Small intestine (tissue), 7 donors: Measurements from ENCODE around the gene CDSN. TPM values are rescaled to one million over a fixed set of nuclear protein-coding genes. Genes with fewer than 3 reads are reported as not detected.
A peak's percentile ranks its signal among the peaks of the same experiment; 100 is the strongest.
"Not testable (repeated sequence)": the region's sequence is repeated elsewhere in the genome, so short reads cannot be mapped to it uniquely, and the experiment has no call there.

Experiments
- DNase-seq, 2 donors: peaks; one replicate each; pipeline versions ENCODE4 v3.0.0 to v3.0.0-alpha.2; 2013
- FAIRE-seq: peaks from 2 replicates; lab custom pipeline; 2012; peaks lifted over from hg19 to GRCh38; lab: Jason Lieb, UNC
- H3K27ac ChIP-seq, 3 donors: one replicate each; pipeline ENCODE4 v1.5.1; 2013; ENCODE audit warnings: low read length in 2 of 3, mild to moderate bottlenecking in 2 of 3, control low read depth in 1 of 3, inconsistent platforms in 1 of 3, low read depth in 1 of 3, moderate library complexity in 1 of 3
- H3K27me3 ChIP-seq, 3 donors: one replicate each; pipeline ENCODE4 v1.6.1; 2013; ENCODE audit warnings: low read length in 3 of 3, inconsistent platforms in 1 of 3; ENCODE audit not compliant: control insufficient read depth in 3 of 3, insufficient read depth in 3 of 3
- H3K36me3 ChIP-seq, 3 donors: one replicate each; pipeline ENCODE4 v1.6.1; 2013; ENCODE audit warnings: low read length in 3 of 3, inconsistent platforms in 1 of 3, low read depth in 1 of 3, mild to moderate bottlenecking in 1 of 3, moderate library complexity in 1 of 3; ENCODE audit not compliant: control insufficient read depth in 3 of 3, insufficient read depth in 2 of 3
- H3K4me1 ChIP-seq, 3 donors: one replicate each; pipeline ENCODE4 v1.6.1; 2013; ENCODE audit warnings: low read length in 2 of 3, inconsistent platforms in 1 of 3, low read depth in 1 of 3, mild to moderate bottlenecking in 1 of 3, moderate library complexity in 1 of 3; ENCODE audit not compliant: control insufficient read depth in 3 of 3, insufficient read depth in 2 of 3
- H3K4me3 ChIP-seq, 3 donors: one replicate each; pipeline ENCODE4 v1.5.1; 2013; ENCODE audit warnings: low read length in 3 of 3, control low read depth in 1 of 3, inconsistent platforms in 1 of 3, low read depth in 1 of 3, mild to moderate bottlenecking in 1 of 3, moderate library complexity in 1 of 3
- H3K9me3 ChIP-seq, 2 donors: one replicate each; pipeline ENCODE4 v1.6.1; 2013; ENCODE audit warnings: low read depth in 1 of 2, low read length in 1 of 2; ENCODE audit not compliant: control insufficient read depth in 2 of 2, insufficient read depth in 1 of 2
- WGBS, 3 donors: extraction: QIAGEN DNeasy Blood & Tissue Kit; methylation state at CpG; one replicate each; pipeline ENCODE4 v1.1.7; 2013; 5-methylcytosine and 5-hydroxymethylcytosine counted together
- polyA plus RNA-seq, 4 donors: library from polyadenylated mRNA; stranded (reverse) in 3 of 4; unstranded in 1 of 4; fragments of 200-250 nt in 3 of 4; fragments of 120-200 nt in 1 of 4; gene quantifications; one replicate each; pipeline versions ENCODE4 v1.2.1 to v1.2.3, GENCODE V29; 2013
- donor health status: healthy with polysubstance abuse.
- donor health status: control.
- donor health status: control.
- donor health status: Bipolar disorder and iron deficiency.
- donor health status: healthy.

Gene CDSN
- polyA plus RNA-seq, 4 donors: 0.07 TPM; not detected in 3

GRCh38 chr6:31076611-31077010 lies 43.6 kb downstream of the CDSN start:
- no peak overlapping the region for H3K27ac ChIP-seq
- no peaks in the 10 kb centered on the region for H3K9me3 ChIP-seq
- WGBS, 3 donors: 85 to 87% (median 86%) methylated on average over 4 of the region's 4 CpGs
- DNase-seq (no peak), FAIRE-seq (no peak)
- H3K4me3 ChIP-seq: no peak overlapping the region
- H3K36me3 ChIP-seq: no peaks in the 10 kb centered on the region
- H3K4me1 ChIP-seq: peaks cover 0 to 3% (median 2%) of the 10 kb centered on the region in 3 donors
- no peaks in the 10 kb centered on the region for H3K27me3 ChIP-seq

GRCh38 chr6:31075528-31075927 lies 44.7 kb downstream of the CDSN start:
- H3K4me3 ChIP-seq: no peak overlapping the region
- H3K27ac ChIP-seq: no peak overlapping the region
- no peak for FAIRE-seq
- no peaks in the 10 kb centered on the region for H3K27me3 ChIP-seq
- H3K9me3 ChIP-seq: no peaks in the 10 kb centered on the region
- peaks cover 0 to 3% (median 2%) of the 10 kb centered on the region in 3 donors for H3K4me1 ChIP-seq
- no peak for DNase-seq
- 85 to 91% (median 88%) methylated on average over 1 of the region's 1 CpG for WGBS, 3 donors
- H3K36me3 ChIP-seq: no peaks in the 10 kb centered on the region

- Histone ChIP-seq H3K9me3 (no peaks in the 10 kb centered on the region), H3K27me3 (no peaks in the 10 kb centered on the region), H3K4me1 (peaks cover 0 to under 1% (median 0%) of the 10 kb centered on the region in 3 donors), H3K27ac (no peak overlapping the region), H3K36me3 (no peaks in the 10 kb centered on the region), H3K4me3 (no peak overlapping the region)
- 84 to 90% (median 85%) methylated on average over 4 of the region's 4 CpGs for WGBS, 3 donors
- DNase-seq (no peak), FAIRE-seq (no peak)
These were observed 45.8 kb downstream of the CDSN start for GRCh38 chr6:31074401-31074800.

- Histone ChIP-seq H3K9me3 (no peaks in the 10 kb centered on the region), H3K4me1 (no peaks in the 10 kb centered on the region), H3K4me3 (no peak overlapping the region), H3K36me3 (no peaks in the 10 kb centered on the region), H3K27me3 (no peaks in the 10 kb centered on the region), H3K27ac (no peak overlapping the region)
- peak; percentile 47 to 55 for DNase-seq
- 30 to 49% (median 43%) methylated on average over 6 of the region's 6 CpGs for WGBS, 3 donors
- FAIRE-seq: no peak
These were observed 49.5 kb downstream of the CDSN start for GRCh38 chr6:31070711-31071197.

- H3K4me1 ChIP-seq: no peaks in the 10 kb centered on the region
- DNase-seq (peak; percentile 78 to 80), FAIRE-seq (no peak)
- H3K27ac ChIP-seq: no peak overlapping the region
- no peaks in the 10 kb centered on the region for H3K9me3 ChIP-seq
- no peak overlapping the region for H3K4me3 ChIP-seq
- no peaks in the 10 kb centered on the region for H3K36me3 ChIP-seq
- no peaks in the 10 kb centered on the region for H3K27me3 ChIP-seq
- 34 to 43% (median 39%) methylated on average over 13 of the region's 13 CpGs for WGBS, 3 donors
These were observed 51.4 kb downstream of the CDSN start for GRCh38 chr6:31068669-31069340.

GRCh38 chr6:31067891-31068668 lies 52.2 kb downstream of the CDSN start:
- not testable (repeated sequence) for H3K27ac ChIP-seq, H3K4me3 ChIP-seq, H3K4me1 ChIP-seq, H3K36me3 ChIP-seq, H3K9me3 ChIP-seq, FAIRE-seq, H3K27me3 ChIP-seq, DNase-seq
- WGBS, 3 donors: 77 to 88% (median 82%) methylated on average over 3 to 7 of the region's 11 CpGs

- H3K27me3 ChIP-seq, H3K9me3 ChIP-seq, H3K27ac ChIP-seq, H3K36me3 ChIP-seq, H3K4me3 ChIP-seq, FAIRE-seq, H3K4me1 ChIP-seq, DNase-seq: not testable (repeated sequence)
- 89 to 92% (median 91%) methylated on average over 14 to 26 of the region's 32 CpGs for WGBS, 3 donors
These were observed 53.2 kb downstream of the CDSN start for GRCh38 chr6:31067028-31067427.

GRCh38 chr6:31065556-31065955 lies 54.7 kb downstream of the CDSN start:
- DNase-seq (peak in 1 of 2 donors; percentile 27), FAIRE-seq (no peak)
- H3K9me3 ChIP-seq: no peaks in the 10 kb centered on the region
- H3K4me1 ChIP-seq: no peaks in the 10 kb centered on the region
- H3K4me3 ChIP-seq: no peak overlapping the region
- no peak overlapping the region for H3K27ac ChIP-seq
- peaks cover 0 to 4% (median 0%) of the 10 kb centered on the region in 3 donors for H3K27me3 ChIP-seq
- WGBS, 3 donors: 22 to 53% (median 22%) methylated on average over 2 of the region's 2 CpGs
- H3K36me3 ChIP-seq: no peaks in the 10 kb centered on the region
